Umbilical cord (tissue), 2 donors: ENCODE data around the gene DOCK2. TPM values are rescaled to one million over a fixed set of nuclear protein-coding genes. Genes with fewer than 3 reads are reported as not detected.

ENCODE experiments used
- DNase-seq: peaks from one replicate; pipeline ENCODE4 v3.0.0-alpha.2; 2015; ENCODE audit warnings: low spot score
- total RNA-seq: library from RNA; depleted of rRNA; stranded (reverse); fragments of >200 nt; gene quantifications from one replicate; pipeline ENCODE4 v1.2.3, GENCODE V29; 2014; ENCODE audit warnings: low replicate concordance; ENCODE audit not compliant: insufficient read depth

Gene DOCK2
- total RNA-seq, 1 donor from 2014 or later: 72.5 TPM

- no peak for DNase-seq
These were observed 267.4 kb downstream of the DOCK2 start for GRCh38 chr5:169904508-169904907.

- DNase-seq: no peak
These were observed 267.9 kb downstream of the DOCK2 start for GRCh38 chr5:169905017-169905416.

GRCh38 chr5:169906745-169907649 lies 269.9 kb downstream of the DOCK2 start:
- DNase-seq: no peak

GRCh38 chr5:169908864-169909263 lies 271.8 kb downstream of the DOCK2 start:
- DNase-seq: no peak

GRCh38 chr5:169909945-169910344 lies 272.9 kb downstream of the DOCK2 start:
- DNase-seq: no peak

- no peak for DNase-seq
These were observed 273.3 kb downstream of the DOCK2 start for GRCh38 chr5:169910393-169910792.

- DNase-seq: no peak
These were observed 274.6 kb downstream of the DOCK2 start for GRCh38 chr5:169911448-169912212.

- no peak for DNase-seq
These were observed 276.4 kb downstream of the DOCK2 start for GRCh38 chr5:169913479-169913878.

- DNase-seq: peak; percentile 81
These were observed 277.7 kb downstream of the DOCK2 start for GRCh38 chr5:169914766-169915165.

- no peak for DNase-seq
These were observed 280.4 kb downstream of the DOCK2 start for GRCh38 chr5:169917500-169917899.

- no peak for DNase-seq
These were observed 281.2 kb downstream of the DOCK2 start for GRCh38 chr5:169918228-169918627.

- no peak for DNase-seq
These were observed 283.4 kb downstream of the DOCK2 start for GRCh38 chr5:169920474-169920873.

- DNase-seq: no peak
These were observed 284.3 kb downstream of the DOCK2 start for GRCh38 chr5:169921384-169921783.

GRCh38 chr5:169921949-169922348 lies 284.9 kb downstream of the DOCK2 start:
- DNase-seq: no peak

GRCh38 chr5:169922474-169922873 lies 285.4 kb downstream of the DOCK2 start:
- DNase-seq: no peak

- DNase-seq: no peak
These were observed 286.9 kb downstream of the DOCK2 start for GRCh38 chr5:169923988-169924387.

- DNase-seq: no peak
These were observed 296.1 kb downstream of the DOCK2 start for GRCh38 chr5:169933127-169933526.

GRCh38 chr5:169933616-169934015 lies 296.5 kb downstream of the DOCK2 start:
- no peak for DNase-seq

GRCh38 chr5:169934990-169935389 lies 297.9 kb downstream of the DOCK2 start:
- peak; percentile 37 for DNase-seq

GRCh38 chr5:169935762-169936161 lies 298.7 kb downstream of the DOCK2 start:
- no peak for DNase-seq

- no peak for DNase-seq
These were observed 301.4 kb downstream of the DOCK2 start for GRCh38 chr5:169938439-169938838.

GRCh38 chr5:169939731-169940130 lies 302.7 kb downstream of the DOCK2 start:
- no peak for DNase-seq

- no peak for DNase-seq
These were observed 304.5 kb downstream of the DOCK2 start for GRCh38 chr5:169941542-169941941.
